ENCODE measurements around the gene GTF3C6.
A peak's percentile ranks its signal among the peaks of the same experiment; 100 is the strongest.

The GTF3C6 gene

DNA sequence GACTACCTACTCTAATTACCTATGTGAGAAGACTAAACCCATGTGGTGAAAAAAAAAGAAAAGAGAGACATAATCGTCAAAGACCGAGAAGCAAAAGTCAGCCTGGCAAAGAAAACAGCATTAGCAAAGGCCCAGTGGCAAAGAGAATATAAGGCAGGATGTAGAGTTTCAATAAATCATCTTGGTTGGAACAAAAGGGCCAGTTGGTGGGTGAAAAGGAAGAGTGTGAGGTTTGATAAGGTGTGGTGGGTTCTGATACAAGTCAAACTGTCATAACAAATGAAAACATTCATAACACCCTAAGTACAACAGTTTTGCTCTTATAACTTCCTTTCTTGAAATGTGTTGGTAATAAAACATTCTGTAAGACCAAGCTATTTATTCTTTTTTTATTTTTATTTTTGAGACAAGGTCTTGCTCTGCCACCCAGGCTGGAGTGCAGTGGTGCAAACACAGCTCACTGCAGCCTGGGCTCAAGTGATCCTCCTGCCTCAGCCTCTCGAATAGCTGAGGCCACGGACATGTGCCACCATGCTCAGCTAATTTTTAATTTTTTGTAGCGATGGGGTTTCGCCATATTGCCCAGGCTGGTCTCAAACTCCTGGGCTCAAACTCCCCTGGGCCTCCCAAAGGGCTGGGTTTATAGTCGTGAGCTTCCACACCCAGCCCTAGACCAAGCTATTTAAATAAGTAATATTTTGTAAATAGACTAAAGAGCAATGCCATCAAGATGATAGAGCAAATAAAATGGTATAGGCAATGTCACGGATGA is 18.9 kb upstream of the GTF3C6 start:
- TF ChIP-seq, protein P1, sequence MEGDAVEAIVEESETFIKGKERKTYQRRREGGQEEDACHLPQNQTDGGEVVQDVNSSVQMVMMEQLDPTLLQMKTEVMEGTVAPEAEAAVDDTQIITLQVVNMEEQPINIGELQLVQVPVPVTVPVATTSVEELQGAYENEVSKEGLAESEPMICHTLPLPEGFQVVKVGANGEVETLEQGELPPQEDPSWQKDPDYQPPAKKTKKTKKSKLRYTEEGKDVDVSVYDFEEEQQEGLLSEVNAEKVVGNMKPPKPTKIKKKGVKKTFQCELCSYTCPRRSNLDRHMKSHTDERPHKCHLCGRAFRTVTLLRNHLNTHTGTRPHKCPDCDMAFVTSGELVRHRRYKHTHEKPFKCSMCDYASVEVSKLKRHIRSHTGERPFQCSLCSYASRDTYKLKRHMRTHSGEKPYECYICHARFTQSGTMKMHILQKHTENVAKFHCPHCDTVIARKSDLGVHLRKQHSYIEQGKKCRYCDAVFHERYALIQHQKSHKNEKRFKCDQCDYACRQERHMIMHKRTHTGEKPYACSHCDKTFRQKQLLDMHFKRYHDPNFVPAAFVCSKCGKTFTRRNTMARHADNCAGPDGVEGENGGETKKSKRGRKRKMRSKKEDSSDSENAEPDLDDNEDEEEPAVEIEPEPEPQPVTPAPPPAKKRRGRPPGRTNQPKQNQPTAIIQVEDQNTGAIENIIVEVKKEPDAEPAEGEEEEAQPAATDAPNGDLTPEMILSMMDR (IDR thresholded peaks at IDR 0.05; ENCODE audit: low read depth, low read length), result no peak
- DNase-seq (ENCODE audit: low read depth in 2 of 2), result no peak
- H3K4me3 ChIP-seq (replicated peaks in 1 of 2; ENCODE audit: low read depth in 2 of 2, low read length in 2 of 2), result no peak overlapping the region

DNA sequence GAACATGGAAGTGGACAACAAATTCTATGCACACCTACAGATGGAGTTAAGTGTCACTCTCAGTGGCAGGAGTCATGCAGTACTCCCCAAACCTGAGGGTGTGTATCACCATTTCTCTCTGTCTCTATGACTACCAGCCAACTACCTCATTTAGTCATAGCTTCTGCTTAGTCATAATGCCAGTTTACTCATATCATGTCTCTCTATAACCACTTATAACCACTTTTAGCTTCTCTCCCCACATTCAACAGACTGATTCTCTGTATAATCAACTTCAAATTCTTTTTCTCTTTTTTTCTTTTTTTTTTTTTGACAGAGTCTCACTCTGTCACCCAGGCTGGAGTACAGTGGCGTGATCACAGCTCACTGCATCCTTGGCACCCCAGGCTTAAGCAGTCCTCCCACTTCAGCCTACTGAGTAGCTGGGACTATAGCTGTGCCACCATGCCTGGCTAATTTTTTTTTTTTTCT is 13.8 kb upstream of the GTF3C6 start:
- H3K4me3 ChIP-seq (replicated peaks in 1 of 2; ENCODE audit: low read depth in 2 of 2, low read length in 2 of 2), result no peak overlapping the region
- peak; percentile 67 to 94 for DNase-seq (ENCODE audit: low read depth in 2 of 2)
- TF ChIP-seq, protein P1 (IDR thresholded peaks at IDR 0.05; ENCODE audit: low read depth, low read length), result no peak

- no peak overlapping the region for H3K4me3 ChIP-seq (replicated peaks in 1 of 2; ENCODE audit: low read depth in 2 of 2, low read length in 2 of 2)
- TF ChIP-seq, protein P1 (IDR thresholded peaks at IDR 0.05; ENCODE audit: low read depth, low read length), result no peak
- no peak for DNase-seq (ENCODE audit: low read depth in 2 of 2)
Observed at GRCh38 chr6:110946498-110946897, 12.0 kb upstream of the GTF3C6 start.

GRCh38 chr6:110949679-110950285 is 8.7 kb upstream of the GTF3C6 start:
- peak; percentile 67 to 71 for DNase-seq (ENCODE audit: low read depth in 2 of 2)
- TF ChIP-seq, protein P1 (IDR thresholded peaks at IDR 0.05; ENCODE audit: low read depth, low read length), result peak; percentile 43
- H3K4me3 ChIP-seq (replicated peaks in 1 of 2; ENCODE audit: low read depth in 2 of 2, low read length in 2 of 2), result no peak overlapping the region

DNA sequence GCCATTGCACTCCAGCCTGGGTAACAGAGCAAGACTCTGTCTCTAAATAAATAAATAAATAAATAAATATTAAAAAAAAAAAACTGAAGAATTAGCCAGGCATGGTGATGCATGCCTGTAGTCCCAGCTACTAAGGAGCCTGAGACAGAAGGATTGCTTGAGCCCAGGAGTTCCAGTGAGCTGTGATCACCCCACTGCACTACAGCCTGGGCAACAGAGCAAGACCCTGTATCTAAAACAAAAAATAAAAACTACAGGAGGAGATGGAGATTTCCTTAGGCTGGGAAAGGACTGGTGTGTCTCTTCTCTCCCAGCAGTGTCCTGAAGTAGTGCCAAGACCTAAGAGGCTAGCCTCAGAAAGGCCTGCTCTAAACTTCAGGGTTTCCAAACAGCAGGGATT is 8.1 kb upstream of the GTF3C6 start:
- H3K4me3 ChIP-seq (replicated peaks in 1 of 2; ENCODE audit: low read depth in 2 of 2, low read length in 2 of 2), result no peak overlapping the region
- TF ChIP-seq, protein P1 (IDR thresholded peaks at IDR 0.05; ENCODE audit: low read depth, low read length), result no peak
- no peak for DNase-seq (ENCODE audit: low read depth in 2 of 2)

- DNase-seq (ENCODE audit: low read depth in 2 of 2), result no peak
- TF ChIP-seq, protein P1 (IDR thresholded peaks at IDR 0.05; ENCODE audit: low read depth, low read length), result no peak
- H3K4me3 ChIP-seq (replicated peaks in 1 of 2; ENCODE audit: low read depth in 2 of 2, low read length in 2 of 2), result no peak overlapping the region
Observed at GRCh38 chr6:110951008-110951407, 7.5 kb upstream of the GTF3C6 start.

Data from cardiac fibroblast (primary cell).